Measurements from ENCODE around the gene CHAC1. TPM values are rescaled to one million over a fixed set of nuclear protein-coding genes. Genes with fewer than 3 reads are reported as not detected.
A peak's percentile ranks its signal among the peaks of the same experiment; 100 is the strongest.

The CHAC1 gene
- total RNA-seq, 1 donor from 2014 or later, result 28.5 TPM

GRCh38 chr15:40974879-40975278 lies 21.6 kb downstream of the CHAC1 start:
- intact Hi-C loops (cut with DNase I), result no loop called here
- H3K4me1 ChIP-seq, result peaks cover 0 to 10% of the 10 kb centered on the region in 2 donors
- peak in 2 of 3 experiments; percentile 20 to 48 for TF ChIP-seq CTCF (IDR thresholded peaks at IDR 0.05)

GRCh38 chr15:40976819-40977218 lies 23.5 kb downstream of the CHAC1 start:
- peaks cover 0 to 17% of the 10 kb centered on the region in 2 donors for H3K4me1 ChIP-seq
- H3K27me3 ChIP-seq, result no peaks in the 10 kb centered on the region
- H3K9me3 ChIP-seq, result no peaks in the 10 kb centered on the region
- H3K36me3 ChIP-seq, result peaks cover 34 to 41% of the 10 kb centered on the region in 2 donors
- no peak for DNase-seq (ENCODE audit: low spot score in 2 of 2)
- H3K4me3 ChIP-seq, result no peak overlapping the region
- H3K27ac ChIP-seq, result peak overlapping the region; percentile 59 to 63
- TF ChIP-seq CTCF (IDR thresholded peaks at IDR 0.05), result no peak
- intact Hi-C loops (cut with DNase I), result no loop called here

More at GRCh38 chr15:40974879-40975278, 21.6 kb downstream of the CHAC1 start:
- no peak for DNase-seq (ENCODE audit: low spot score in 2 of 2)
- Histone ChIP-seq H3K36me3 (peaks cover 23% of the 10 kb centered on the region in 2 donors), H3K4me3 (no peak overlapping the region), H3K27ac (peak overlapping the region in 1 of 2 donors; percentile 59), H3K27me3 (no peaks in the 10 kb centered on the region), H3K9me3 (no peaks in the 10 kb centered on the region)

- Histone ChIP-seq H3K4me3 (no peak overlapping the region), H3K27me3 (no peaks in the 10 kb centered on the region), H3K4me1 (peaks cover 0 to 28% of the 10 kb centered on the region in 2 donors), H3K9me3 (no peaks in the 10 kb centered on the region), H3K36me3 (peaks cover 38 to 45% of the 10 kb centered on the region in 2 donors), H3K27ac (peak overlapping the region in 1 of 2 donors; percentile 36)
- intact Hi-C loops (cut with DNase I), result no loop called here
- DNase-seq (ENCODE audit: low spot score in 2 of 2), result no peak
- no peak for TF ChIP-seq CTCF (IDR thresholded peaks at IDR 0.05)
Measured at GRCh38 chr15:40978141-40978540, 24.9 kb downstream of the CHAC1 start.

- TF ChIP-seq CTCF (IDR thresholded peaks at IDR 0.05), result no peak
- H3K9me3 ChIP-seq, result no peaks in the 10 kb centered on the region
- peaks cover 40 to 46% of the 10 kb centered on the region in 2 donors for H3K36me3 ChIP-seq
- H3K4me3 ChIP-seq, result no peak overlapping the region
- H3K4me1 ChIP-seq, result peaks cover 4 to 32% of the 10 kb centered on the region in 2 donors
- H3K27ac ChIP-seq, result peak overlapping the region in 1 of 2 donors; percentile 36
- DNase-seq (ENCODE audit: low spot score in 2 of 2), result no peak
- H3K27me3 ChIP-seq, result no peaks in the 10 kb centered on the region
- intact Hi-C loops (cut with DNase I), result no loop called here
Measured at GRCh38 chr15:40978562-40978961, 25.3 kb downstream of the CHAC1 start.

- intact Hi-C loops (cut with DNase I), result no loop called here
- Histone ChIP-seq H3K36me3 (peaks cover 46 to 52% of the 10 kb centered on the region in 2 donors), H3K27me3 (no peaks in the 10 kb centered on the region), H3K27ac (peak overlapping the region; percentile 82 to 94), H3K4me1 (peaks cover 17 to 48% of the 10 kb centered on the region in 2 donors), H3K9me3 (no peaks in the 10 kb centered on the region), H3K4me3 (no peak overlapping the region)
- no peak for TF ChIP-seq CTCF (IDR thresholded peaks at IDR 0.05)
- no peak for DNase-seq (ENCODE audit: low spot score in 2 of 2)
Measured at GRCh38 chr15:40981186-40981585, 27.9 kb downstream of the CHAC1 start.

- Histone ChIP-seq H3K4me1 (peaks cover 17 to 49% of the 10 kb centered on the region in 2 donors), H3K9me3 (no peaks in the 10 kb centered on the region), H3K27ac (peak overlapping the region; percentile 82 to 94), H3K36me3 (peaks cover 40 to 64% of the 10 kb centered on the region in 2 donors), H3K4me3 (no peak overlapping the region), H3K27me3 (no peaks in the 10 kb centered on the region)
- DNase-seq (ENCODE audit: low spot score in 2 of 2), result peak in 1 of 2 donors; percentile 91
- peak in 2 of 3 experiments; percentile 26 to 31 for TF ChIP-seq CTCF (IDR thresholded peaks at IDR 0.05)
- intact Hi-C loops (cut with DNase I), result loop anchor here (2.0 kb wide), 1 partner anchor 40 kb away; no protein-coding TSS in a partner anchor
Measured at GRCh38 chr15:40982855-40983254, 29.6 kb downstream of the CHAC1 start.

All from ascending aorta (tissue), 2 donors.